Mesendoderm (in vitro differentiated cells): Measurements from ENCODE around the gene SLC4A8.
"Not testable (repeated sequence)": the region's sequence is repeated elsewhere in the genome, so short reads cannot be mapped to it uniquely, and the experiment has no call there.

Source experiments
- DNase-seq: peaks from one replicate; pipeline ENCODE4 v3.0.0; 2013
- H2AK5ac ChIP-seq: 2 replicates; pipeline ENCODE4 v1.6.1; 2013; ENCODE audit warnings: low read length, inconsistent platforms
- H2BK120ac ChIP-seq: 2 replicates; pipeline ENCODE4 v1.6.1; 2013; ENCODE audit warnings: low read depth, mild to moderate bottlenecking, low read length, moderate library complexity, mixed read lengths
- H2BK15ac ChIP-seq: replicated peaks from 2 replicates; pipeline ENCODE4 v1.6.1; 2013; ENCODE audit warnings: low read depth, mild to moderate bottlenecking, moderate library complexity
- H2BK5ac ChIP-seq: 2 replicates; pipeline ENCODE4 v1.6.1; 2013; ENCODE audit warnings: low read length, inconsistent platforms
- H3K18ac ChIP-seq: 2 replicates; pipeline ENCODE4 v1.6.1; 2013; ENCODE audit warnings: mild to moderate bottlenecking, low read length, mixed read lengths
- H3K23ac ChIP-seq: one replicate; pipeline ENCODE4 v1.6.1; 2013; ENCODE audit warnings: low read length
- H3K27ac ChIP-seq: 2 replicates; pipeline ENCODE4 v1.5.1; 2013; ENCODE audit warnings: low read depth, mild to moderate bottlenecking, inconsistent platforms, low read length, moderate library complexity
- H3K27me3 ChIP-seq: 2 replicates; pipeline ENCODE4 v1.6.1; 2013; ENCODE audit warnings: low read length, control low read depth, mild to moderate bottlenecking, inconsistent platforms; ENCODE audit not compliant: insufficient read depth, poor library complexity
- H3K36me3 ChIP-seq: 2 replicates; pipeline ENCODE4 v1.6.1; 2013; ENCODE audit warnings: low read length, inconsistent platforms; ENCODE audit not compliant: control insufficient read depth, insufficient read depth
- H3K4ac ChIP-seq: one replicate; pipeline ENCODE4 v1.6.1; 2013; ENCODE audit warnings: low read depth, mild to moderate bottlenecking, low read length, moderate library complexity
- H3K4me1 ChIP-seq: 2 replicates; pipeline ENCODE4 v1.6.1; 2013; ENCODE audit warnings: low read depth, low read length, inconsistent platforms; ENCODE audit not compliant: control insufficient read depth
- H3K4me2 ChIP-seq: 2 replicates; pipeline ENCODE4 v1.6.1; 2013; ENCODE audit warnings: low read length
- H3K4me3 ChIP-seq: 2 replicates; pipeline ENCODE4 v1.5.1; 2013; ENCODE audit warnings: mild to moderate bottlenecking, low read length
- H3K56ac ChIP-seq: one replicate; pipeline ENCODE4 v1.6.1; 2013; ENCODE audit warnings: low read length
- H3K79me1 ChIP-seq: 2 replicates; pipeline ENCODE4 v1.6.1; 2013; ENCODE audit warnings: low read length, inconsistent platforms
- H3K79me2 ChIP-seq: 2 replicates; pipeline ENCODE4 v1.6.1; 2013; ENCODE audit warnings: mild to moderate bottlenecking, low read length; ENCODE audit not compliant: control insufficient read depth, insufficient read depth
- H3K9ac ChIP-seq: 2 replicates; pipeline ENCODE4 v1.6.1; 2013; ENCODE audit warnings: low read length, inconsistent platforms
- H4K5ac ChIP-seq: one replicate; pipeline ENCODE4 v1.6.1; 2013; ENCODE audit warnings: low read length
- H4K8ac ChIP-seq: one replicate; pipeline ENCODE4 v1.6.1; 2013; ENCODE audit warnings: low read depth, mild to moderate bottlenecking, control low read depth, low read length, moderate library complexity
- WGBS: extraction: QIAGEN DNeasy Blood & Tissue Kit; methylation state at CpG from one replicate; pipeline ENCODE4 v1.1.7; 2013; ENCODE audit warnings: low lambda C conversion rate, missing lambda C conversion rate; ENCODE audit not compliant: insufficient coverage; ENCODE audit errors: extremely low coverage; 5-methylcytosine and 5-hydroxymethylcytosine counted together

The SLC4A8 gene

DNA sequence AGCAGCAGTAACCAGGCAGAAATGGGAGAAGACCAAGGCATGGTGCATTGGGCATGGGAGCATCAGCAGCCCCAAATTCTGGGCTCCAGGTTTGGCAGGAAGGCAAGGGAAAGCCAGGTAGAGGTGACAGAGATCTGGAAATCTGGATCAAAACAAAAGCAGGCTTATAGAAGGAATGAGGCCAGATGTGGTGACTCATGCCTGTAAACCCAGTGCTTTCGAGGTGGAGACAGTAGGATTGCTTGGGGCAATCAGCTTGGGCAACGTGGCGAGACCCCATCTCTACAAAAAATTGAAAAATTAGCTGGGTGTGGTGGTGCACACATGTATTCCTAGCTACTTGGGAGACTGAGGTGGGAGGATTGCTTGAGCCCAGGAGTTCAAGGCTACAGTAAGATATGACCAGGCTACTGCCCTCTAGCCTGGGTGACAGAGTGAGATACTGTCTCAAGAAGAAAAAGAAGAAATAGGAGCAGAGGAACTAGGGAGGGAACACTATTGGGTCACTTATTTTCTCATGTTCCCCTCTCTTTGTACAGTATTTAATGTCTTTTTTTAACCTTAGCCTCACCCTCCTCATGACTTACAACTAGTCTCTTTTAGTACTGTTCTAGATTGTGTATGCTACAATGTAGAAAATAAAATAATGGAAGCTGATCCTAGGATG is 25.1 kb downstream of the SLC4A8 start:
- no peak overlapping the region for H4K5ac ChIP-seq
- no peak overlapping the region for H3K4me3 ChIP-seq
- H3K4me2 ChIP-seq = no peak overlapping the region
- no CpG with 5 or more reads among the region's 3 CpGs for WGBS
- peak overlapping the region; percentile 80 for H3K56ac ChIP-seq
- no peak for DNase-seq
- no peaks in the 10 kb centered on the region for H3K27me3 ChIP-seq
- H3K4me1 ChIP-seq = peaks cover 12% of the 10 kb centered on the region
- H2BK120ac ChIP-seq = no peak overlapping the region
- H3K79me1 ChIP-seq = no peaks in the 10 kb centered on the region
- H2BK5ac ChIP-seq = peak overlapping the region; percentile 1
- no peaks in the 10 kb centered on the region for H3K36me3 ChIP-seq
- H3K9ac ChIP-seq = no peak overlapping the region
- peak overlapping the region; percentile 71 for H3K27ac ChIP-seq
- no peak overlapping the region for H3K23ac ChIP-seq
- peak overlapping the region; percentile 16 for H3K18ac ChIP-seq
- peak overlapping the region; percentile 68 for H2AK5ac ChIP-seq
- no peaks in the 10 kb centered on the region for H3K79me2 ChIP-seq
- H2BK15ac ChIP-seq = no peak overlapping the region
- no peak overlapping the region for H3K4ac ChIP-seq
- no peak overlapping the region for H4K8ac ChIP-seq

DNA sequence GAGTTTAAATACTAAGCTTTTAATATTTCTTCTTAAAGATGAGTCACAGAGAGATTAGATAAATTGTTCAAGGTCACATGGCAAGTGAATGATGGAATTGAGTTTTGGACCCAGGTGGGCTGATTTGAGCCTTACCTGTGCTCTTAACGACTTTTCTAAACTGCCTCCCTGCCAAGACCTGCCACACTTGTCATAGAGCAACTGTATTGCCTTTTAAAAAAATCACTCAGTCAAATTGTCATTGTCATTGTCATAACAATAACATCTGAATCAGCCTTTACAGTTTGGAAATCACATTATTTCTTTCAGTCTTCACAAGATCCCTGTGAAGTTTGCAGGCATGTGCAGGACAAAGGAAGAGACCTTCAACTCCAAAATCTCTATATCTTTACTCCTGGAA is 25.7 kb downstream of the SLC4A8 start:
- Histone ChIP-seq H3K18ac (no peak overlapping the region), H3K36me3 (no peaks in the 10 kb centered on the region), H3K27ac (no peak overlapping the region), H3K4me1 (peaks cover 14% of the 10 kb centered on the region), H3K79me1 (no peaks in the 10 kb centered on the region), H3K4ac (no peak overlapping the region), H3K27me3 (no peaks in the 10 kb centered on the region), H3K79me2 (no peaks in the 10 kb centered on the region), H2BK120ac (no peak overlapping the region), H4K8ac (no peak overlapping the region), H4K5ac (no peak overlapping the region), H3K4me3 (no peak overlapping the region), H3K4me2 (no peak overlapping the region), H3K23ac (no peak overlapping the region), H3K9ac (no peak overlapping the region), H2BK5ac (no peak overlapping the region), H2BK15ac (no peak overlapping the region), H2AK5ac (no peak overlapping the region), H3K56ac (no peak overlapping the region)
- DNase-seq = no peak
- WGBS = no CpG with 5 or more reads among the region's 1 CpG

- H3K79me1 ChIP-seq = no peaks in the 10 kb centered on the region
Observed at GRCh38 chr12:51450806-51451205, 26.2 kb downstream of the SLC4A8 start.

DNA sequence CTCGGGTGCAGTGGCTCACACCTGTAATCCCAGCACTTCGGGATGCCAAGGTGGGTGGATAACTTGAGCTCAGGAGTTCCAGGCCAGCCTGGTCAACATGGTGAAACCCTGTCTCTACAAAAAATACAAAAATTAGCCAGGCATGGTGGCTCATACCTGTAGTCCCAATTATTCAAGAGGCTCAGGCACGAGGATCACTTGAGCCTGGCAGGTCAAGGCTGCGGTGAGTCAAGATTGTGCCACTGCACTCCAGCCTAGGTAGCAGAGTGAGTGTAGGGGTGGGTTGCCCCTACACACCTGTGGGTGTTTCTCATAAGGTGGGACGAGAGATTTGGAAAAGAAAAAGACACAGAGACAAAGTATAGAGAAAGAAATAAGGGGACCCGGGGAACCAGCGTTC is 29.4 kb downstream of the SLC4A8 start:
- not testable (repeated sequence) for H4K5ac ChIP-seq, H3K4ac ChIP-seq, H3K4me1 ChIP-seq, H3K36me3 ChIP-seq, H2BK120ac ChIP-seq, H3K27me3 ChIP-seq, H3K79me2 ChIP-seq, H3K4me2 ChIP-seq, H3K9ac ChIP-seq, H2BK15ac ChIP-seq, H3K23ac ChIP-seq, H4K8ac ChIP-seq, H3K4me3 ChIP-seq, DNase-seq, H2AK5ac ChIP-seq, H3K79me1 ChIP-seq
- Histone ChIP-seq H2BK5ac (peak overlapping the region; percentile 38), H3K27ac (peak overlapping the region; percentile 86), H3K18ac (peak overlapping the region; percentile 8), H3K56ac (peak overlapping the region; percentile 53)
- no CpG with 5 or more reads among the region's 7 CpGs for WGBS

More at GRCh38 chr12:51450806-51451205, 26.2 kb downstream of the SLC4A8 start:
- peak overlapping the region; percentile 62 for H3K56ac ChIP-seq
- peaks cover 18% of the 10 kb centered on the region for H3K4me1 ChIP-seq
- H2AK5ac ChIP-seq = no peak overlapping the region
- H3K27me3 ChIP-seq = no peaks in the 10 kb centered on the region
- peak overlapping the region; percentile 54 for H2BK5ac ChIP-seq
- DNase-seq = no peak
- H3K27ac ChIP-seq = no peak overlapping the region
- peak overlapping the region; percentile 6 for H3K18ac ChIP-seq
- no peak overlapping the region for H3K23ac ChIP-seq
- WGBS = no CpG with 5 or more reads among the region's 11 CpGs
- H3K36me3 ChIP-seq = no peaks in the 10 kb centered on the region
- H3K79me2 ChIP-seq = no peaks in the 10 kb centered on the region
- H2BK120ac ChIP-seq = no peak overlapping the region
- H3K4ac ChIP-seq = no peak overlapping the region
- no peak overlapping the region for H4K8ac ChIP-seq
- H3K4me3 ChIP-seq = no peak overlapping the region
- no peak overlapping the region for H4K5ac ChIP-seq
- no peak overlapping the region for H3K9ac ChIP-seq
- H2BK15ac ChIP-seq = no peak overlapping the region
- H3K4me2 ChIP-seq = no peak overlapping the region

- not testable (repeated sequence) for H3K27me3 ChIP-seq, H3K79me2 ChIP-seq, DNase-seq, H4K5ac ChIP-seq, H3K36me3 ChIP-seq, H2BK15ac ChIP-seq, H3K79me1 ChIP-seq, H4K8ac ChIP-seq, H3K23ac ChIP-seq, H2AK5ac ChIP-seq, H3K4ac ChIP-seq, H3K4me3 ChIP-seq, H3K4me1 ChIP-seq, H3K4me2 ChIP-seq
- Histone ChIP-seq H3K56ac (peak overlapping the region; percentile 69), H3K9ac (peak overlapping the region; percentile 12), H3K18ac (peak overlapping the region; percentile 88), H2BK5ac (peak overlapping the region; percentile 66), H3K27ac (peak overlapping the region; percentile 73), H2BK120ac (peak overlapping the region; percentile 93)
- no CpG with 5 or more reads among the region's 6 CpGs for WGBS
Observed at GRCh38 chr12:51455050-51455449, 30.4 kb downstream of the SLC4A8 start.

GRCh38 chr12:51458635-51459034 is 34.0 kb downstream of the SLC4A8 start:
- no peak overlapping the region for H4K8ac ChIP-seq
- no peak overlapping the region for H3K18ac ChIP-seq
- no peak overlapping the region for H3K23ac ChIP-seq
- no peak overlapping the region for H3K4ac ChIP-seq
- H2AK5ac ChIP-seq = no peak overlapping the region
- no peak overlapping the region for H3K56ac ChIP-seq
- H3K4me3 ChIP-seq = no peak overlapping the region
- H3K36me3 ChIP-seq = no peaks in the 10 kb centered on the region
- H3K27me3 ChIP-seq = no peaks in the 10 kb centered on the region
- H2BK15ac ChIP-seq = no peak overlapping the region
- no peaks in the 10 kb centered on the region for H3K79me2 ChIP-seq
- no peak overlapping the region for H2BK5ac ChIP-seq
- H3K4me2 ChIP-seq = no peak overlapping the region
- peaks cover 5% of the 10 kb centered on the region for H3K4me1 ChIP-seq
- no peak overlapping the region for H3K9ac ChIP-seq
- H3K79me1 ChIP-seq = no peaks in the 10 kb centered on the region
- DNase-seq = no peak
- H2BK120ac ChIP-seq = no peak overlapping the region
- no peak overlapping the region for H4K5ac ChIP-seq
- H3K27ac ChIP-seq = no peak overlapping the region
